ENCODE results near the gene FUT8. TPM values are rescaled to one million over a fixed set of nuclear protein-coding genes. Genes with fewer than 3 reads are reported as not detected.

FUT8 gene
- total and polyA plus RNA-seq, 2 donors (not counting 1 experiment from before 2014, with no cell fraction given): 13.2 to 91.8 TPM

- Histone ChIP-seq H3K9me3 (ENCODE audit: control extremely low read depth in 1 of 3, control insufficient read depth in 2 of 3, insufficient read depth in 1 of 3, low read length in 2 of 3) (peaks cover 0 to 2% (median 0%) of the 10 kb centered on the region in 3 donors), H3K4me1 (ENCODE audit: control insufficient read depth in 2 of 2, insufficient read depth in 2 of 2, low read length in 2 of 2) (peaks cover 0 to 7% of the 10 kb centered on the region in 2 donors), H3K27ac (ENCODE audit: low read length in 2 of 2) (peak overlapping the region in 1 of 2 donors; percentile 39), H3K27me3 (replicated peaks in 1 of 4; ENCODE audit: control extremely low read depth in 1 of 4, control insufficient read depth in 3 of 4, insufficient read depth in 4 of 4, low read length in 3 of 4) (no peaks in the 10 kb centered on the region), H3K4me3 (ENCODE audit: control extremely low read depth in 1 of 5, extremely low read depth in 1 of 5, insufficient read depth in 1 of 5, low read depth in 2 of 5, low read length in 4 of 5) (no peak overlapping the region), H3K36me3 (replicated peaks in 1 of 2; ENCODE audit: control extremely low read depth in 1 of 2, control insufficient read depth in 1 of 2, extremely low read depth in 1 of 2, insufficient read depth in 2 of 2, low read length in 1 of 2) (peaks cover 6 to 10% of the 10 kb centered on the region in 2 experiments), H3K4me2 (replicated peaks; ENCODE audit: low read depth, low read length, poor library complexity, severe bottlenecking) (no peak overlapping the region), H3K79me2 (ENCODE audit: control insufficient read depth, insufficient read depth, low read length) (peaks cover 40% of the 10 kb centered on the region), H4K20me1 (ENCODE audit: control insufficient read depth, insufficient read depth, low read length, poor library complexity, severe bottlenecking) (no peaks in the 10 kb centered on the region), H3K9ac (ENCODE audit: low read length) (no peak overlapping the region), H2AFZ (ENCODE audit: insufficient read depth, low read depth, low read length, poor library complexity, severe bottlenecking) (no peak overlapping the region)
- Mint-ChIP-seq H3K4me1 (peaks cover 35% of the 10 kb centered on the region), H3K4me3 (peak overlapping the region; percentile 11), H3K27ac (peak overlapping the region; percentile 5), H3K27me3 (no peaks in the 10 kb centered on the region), H3K9me3 (ENCODE audit: insufficient read depth) (peaks cover 4% of the 10 kb centered on the region)
- TF ChIP-seq CTCF (IDR thresholded peaks at IDR 0.05) (no peak), EZH2 (IDR thresholded peaks at IDR 0.05; ENCODE audit: borderline replicate concordance, insufficient read depth, low read depth, low read length, poor library complexity, severe bottlenecking) (no peak)
- no peak for ATAC-seq (ENCODE audit: low read depth)
- POLR2A ChIA-PET: no interaction called here
- intact Hi-C loops (cut with micrococcal nuclease): no loop called here
- no peak for DNase-seq
- CTCF ChIA-PET: no interaction called here
- 64% methylated on average over 2 of the region's 5 CpGs for WGBS (ENCODE audit: insufficient coverage)
Observed at GRCh38 chr14:65566820-65567522, 154.4 kb downstream of the FUT8 start.

GRCh38 chr14:65574611-65575010 is 162.1 kb downstream of the FUT8 start:
- Mint-ChIP-seq H3K27ac (no peak overlapping the region), H3K4me1 (peaks cover 33% of the 10 kb centered on the region), H3K9me3 (ENCODE audit: insufficient read depth) (no peaks in the 10 kb centered on the region), H3K4me3 (no peak overlapping the region), H3K27me3 (no peaks in the 10 kb centered on the region)
- DNase-seq: no peak
- WGBS (ENCODE audit: insufficient coverage): 100% methylated on average over 1 of the region's 2 CpGs
- H3K27me3 ChIP-seq (replicated peaks in 1 of 4; ENCODE audit: control extremely low read depth in 1 of 4, control insufficient read depth in 3 of 4, insufficient read depth in 4 of 4, low read length in 3 of 4): no peaks in the 10 kb centered on the region
- H3K4me2 ChIP-seq (replicated peaks; ENCODE audit: low read depth, low read length, poor library complexity, severe bottlenecking): no peak overlapping the region
- H3K36me3 ChIP-seq (replicated peaks in 1 of 2; ENCODE audit: control extremely low read depth in 1 of 2, control insufficient read depth in 1 of 2, extremely low read depth in 1 of 2, insufficient read depth in 2 of 2, low read length in 1 of 2): peaks cover 3 to 10% of the 10 kb centered on the region in 2 experiments
- H3K4me3 ChIP-seq (ENCODE audit: control extremely low read depth in 1 of 5, extremely low read depth in 1 of 5, insufficient read depth in 1 of 5, low read depth in 2 of 5, low read length in 4 of 5): no peak overlapping the region
- no peak overlapping the region for H3K9ac ChIP-seq (ENCODE audit: low read length)
- H3K9me3 ChIP-seq (ENCODE audit: control extremely low read depth in 1 of 3, control insufficient read depth in 2 of 3, insufficient read depth in 1 of 3, low read length in 2 of 3): peaks cover 0 to 4% (median 0%) of the 10 kb centered on the region in 3 donors
- H2AFZ ChIP-seq (ENCODE audit: insufficient read depth, low read depth, low read length, poor library complexity, severe bottlenecking): no peak overlapping the region
- no peak overlapping the region for H3K27ac ChIP-seq (ENCODE audit: low read length in 2 of 2)
- intact Hi-C loops (cut with micrococcal nuclease): no loop called here
- CTCF ChIA-PET: no interaction called here
- peaks cover 37% of the 10 kb centered on the region for H3K79me2 ChIP-seq (ENCODE audit: control insufficient read depth, insufficient read depth, low read length)
- no peak for TF ChIP-seq EZH2 (IDR thresholded peaks at IDR 0.05; ENCODE audit: borderline replicate concordance, insufficient read depth, low read depth, low read length, poor library complexity, severe bottlenecking)
- no peak for TF ChIP-seq CTCF (IDR thresholded peaks at IDR 0.05)
- ATAC-seq (ENCODE audit: low read depth): no peak
- POLR2A ChIA-PET: no interaction called here
- H4K20me1 ChIP-seq (ENCODE audit: control insufficient read depth, insufficient read depth, low read length, poor library complexity, severe bottlenecking): peaks cover 15% of the 10 kb centered on the region
- H3K4me1 ChIP-seq (ENCODE audit: control insufficient read depth in 2 of 2, insufficient read depth in 2 of 2, low read length in 2 of 2): no peaks in the 10 kb centered on the region
